C4-2B (cell line): ENCODE data around the gene HSPA8.

ENCODE experiments used
- CTCF ChIP-seq: fragments of 450-650 bp; conservative IDR thresholded peaks from 2 replicates; pipeline ENCODE4 v1.5.1; 2017; ENCODE audit warnings: mild to moderate bottlenecking
- ZFX ChIP-seq: fragments of 450-650 bp; IDR thresholded peaks from 2 replicates; pipeline ENCODE4 v1.6.1; 2017

DNA sequence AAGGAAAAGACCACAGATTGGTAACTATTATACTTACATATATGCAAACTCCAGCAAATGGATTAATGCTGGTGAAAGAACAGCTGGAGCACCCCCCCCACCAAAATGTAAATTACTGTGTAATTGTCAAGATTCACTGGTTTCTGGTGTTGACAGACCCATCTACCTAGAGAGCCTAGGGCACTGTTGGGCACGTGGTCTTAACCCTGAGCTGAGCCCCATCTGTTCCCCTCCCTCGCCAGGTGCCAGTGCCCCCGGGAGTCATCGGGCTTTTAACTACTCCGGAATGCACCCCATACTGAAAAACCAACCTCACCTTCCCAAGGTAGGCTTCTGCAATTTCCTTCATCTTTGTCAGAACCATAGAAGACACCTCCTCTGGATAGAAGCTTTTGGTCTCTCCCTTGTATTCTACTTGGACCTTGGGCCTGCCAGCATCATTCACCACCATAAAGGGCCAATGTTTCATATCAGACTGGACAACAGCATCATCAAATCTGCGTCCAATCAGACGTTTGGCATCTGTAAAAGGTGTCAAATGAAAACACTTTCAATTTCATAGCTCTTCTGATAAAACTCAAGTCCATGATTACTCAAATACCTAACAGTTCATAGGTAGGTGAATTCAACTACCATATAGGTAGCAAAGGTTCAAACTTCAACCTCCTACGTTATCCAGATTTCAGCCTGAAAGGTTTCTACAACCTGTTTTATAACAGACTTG lies 1.5 kb downstream of the HSPA8 start:
- no peak for TF ChIP-seq CTCF
- TF ChIP-seq ZFX, result no peak
